Eye (tissue), 1 donor: ENCODE data around the gene ERF.

Experiments used
- DNase-seq: peaks from one replicate; pipeline ENCODE4 v3.0.0-alpha.2; 2015

Gene ERF

DNA sequence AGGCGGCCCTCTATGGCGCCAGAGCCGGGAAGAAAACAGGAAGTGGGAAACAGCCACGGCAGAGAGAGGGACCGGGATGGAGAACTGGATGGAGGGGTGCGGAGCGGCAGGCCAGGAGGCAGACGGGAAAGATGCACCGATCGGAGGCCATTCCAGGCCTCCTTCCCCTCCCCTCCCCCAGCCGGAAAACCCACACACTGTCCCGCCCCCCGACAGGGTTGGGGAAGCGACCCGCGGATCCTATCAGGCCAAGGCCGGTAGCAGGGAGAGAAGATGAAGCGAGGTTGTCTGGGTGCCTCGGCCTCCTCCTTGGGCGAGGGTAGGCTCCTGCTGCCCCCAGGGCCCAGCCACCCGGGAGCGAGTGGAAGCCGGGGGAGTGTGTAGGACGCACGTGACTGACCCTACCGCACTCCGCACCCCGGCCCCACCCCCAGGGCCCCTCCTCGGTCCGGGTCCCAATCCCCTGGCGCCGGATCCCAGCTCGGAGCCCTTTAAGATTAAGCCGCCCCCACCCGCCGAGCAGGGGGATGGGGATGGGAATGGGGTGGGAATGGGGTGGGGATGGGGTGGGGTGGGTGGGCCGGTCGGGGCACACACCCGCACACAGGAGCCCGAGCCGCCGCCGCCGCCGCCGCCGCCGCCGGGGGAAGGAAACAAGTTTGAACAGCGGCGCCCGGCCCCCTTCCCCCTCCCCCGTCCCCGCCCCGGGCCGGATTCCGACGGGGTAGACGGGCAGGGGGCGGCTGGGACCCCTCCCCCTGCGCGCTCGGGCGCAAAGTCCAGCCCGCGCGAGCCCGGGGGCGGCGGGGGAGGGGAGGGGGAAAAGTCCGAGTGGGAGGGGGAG lies 1.5 kb downstream of the ERF start:
- DNase-seq = peak; percentile 90

GRCh38 chr19:42252365-42253244 lies 2.3 kb downstream of the ERF start:
- DNase-seq = peak; percentile 74

DNA sequence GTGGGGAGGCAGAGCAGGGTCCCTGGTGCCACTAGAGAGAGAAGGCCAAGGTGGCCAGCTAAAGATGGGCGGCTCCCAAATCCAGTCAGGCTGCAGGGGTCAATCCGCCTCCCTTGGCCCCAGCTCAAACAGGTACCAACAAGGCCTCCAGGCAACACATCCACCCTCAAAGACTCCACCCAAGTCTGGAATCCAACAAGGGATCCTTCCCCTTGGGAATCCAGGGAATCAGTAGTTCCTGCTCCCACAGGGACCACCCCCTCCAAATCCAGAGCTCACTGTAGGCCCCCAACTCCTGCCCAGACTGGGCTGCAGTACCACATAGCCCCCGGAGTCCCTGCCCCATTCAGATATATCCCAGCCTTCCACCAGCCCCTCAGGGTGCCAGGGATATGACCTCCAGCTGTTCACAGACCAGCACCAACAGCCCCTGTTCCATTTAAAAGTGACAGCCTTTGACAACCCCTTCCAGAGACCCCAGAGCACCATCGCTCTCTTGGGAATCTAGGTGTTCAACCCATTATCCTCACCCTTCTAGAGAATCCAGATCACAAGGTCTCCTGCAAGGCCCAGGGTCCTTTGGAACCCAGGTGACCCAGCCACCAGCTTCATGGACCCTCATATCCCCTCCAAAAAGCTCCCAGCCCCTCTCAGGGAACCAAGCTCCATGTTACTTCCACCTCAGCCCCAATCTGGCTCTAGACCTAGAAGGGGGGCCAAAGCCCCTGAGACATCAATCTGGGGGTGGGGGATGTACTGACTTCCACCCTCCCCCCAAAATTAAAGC lies 3.2 kb downstream of the ERF start:
- DNase-seq = peak; percentile 62

DNA sequence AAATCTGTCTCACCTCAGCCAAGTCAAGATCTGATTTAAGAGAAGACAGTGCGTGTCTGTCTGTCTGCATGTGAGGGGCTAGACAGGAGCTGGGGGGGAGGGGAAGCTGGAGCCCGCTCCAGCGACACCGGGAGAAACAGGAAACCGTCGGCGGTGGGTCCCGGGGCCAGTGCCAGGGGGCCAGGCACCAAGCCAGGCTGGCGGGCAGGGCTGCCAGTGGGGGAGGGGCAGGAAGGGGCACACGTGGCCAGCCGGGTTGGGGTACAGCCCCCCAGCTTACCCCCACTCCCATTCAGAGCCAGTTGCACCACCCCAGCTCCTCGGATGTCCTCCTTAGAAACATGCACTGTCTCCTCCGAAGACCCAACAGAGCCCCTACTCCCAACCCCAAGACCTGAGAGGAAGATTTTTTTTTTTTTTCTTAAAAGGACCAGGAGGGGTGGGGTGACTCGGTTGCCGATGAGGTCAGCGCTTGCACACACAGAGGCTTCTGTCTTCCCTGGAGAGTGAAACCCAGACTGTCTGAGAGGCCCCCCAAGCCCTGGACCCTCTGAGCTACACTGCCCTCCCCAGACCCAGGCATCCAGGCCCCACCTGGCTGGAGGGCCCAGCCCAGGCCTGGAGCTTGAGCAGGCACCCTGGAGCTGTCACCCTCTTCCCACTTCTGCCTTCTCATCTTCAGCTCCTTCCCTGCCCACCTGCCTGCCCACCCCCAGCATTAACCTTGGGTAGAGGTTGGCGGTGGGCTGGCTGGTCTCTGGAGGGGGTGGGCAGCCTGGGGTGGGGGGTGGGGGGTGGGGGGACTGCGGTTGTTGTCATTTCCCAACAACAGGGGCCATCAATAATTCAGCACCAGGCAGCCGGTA lies 4.0 kb downstream of the ERF start:
- peak; percentile 57 for DNase-seq

- DNase-seq = peak; percentile 31
These were observed 4.7 kb downstream of the ERF start for GRCh38 chr19:42250183-42250665.

DNA sequence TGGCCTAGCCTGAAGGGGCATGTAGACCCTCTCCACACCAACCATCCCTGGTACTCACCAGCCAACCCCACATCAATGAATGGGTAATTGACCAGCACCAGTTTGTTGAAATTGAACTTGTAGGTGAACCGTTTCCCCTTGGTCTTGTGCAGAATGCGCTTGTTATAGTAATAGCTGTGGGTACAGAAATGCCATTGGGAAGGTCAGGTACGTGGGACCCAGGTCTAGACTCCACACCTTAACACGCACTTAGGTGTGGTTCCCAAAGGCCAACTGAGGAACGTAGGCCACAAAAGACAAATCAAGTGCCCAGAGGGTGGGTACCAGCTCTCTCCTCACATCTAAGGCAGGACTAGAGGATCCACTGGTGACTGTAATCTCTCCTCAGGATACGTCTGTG lies 5.2 kb downstream of the ERF start:
- DNase-seq = no peak

DNA sequence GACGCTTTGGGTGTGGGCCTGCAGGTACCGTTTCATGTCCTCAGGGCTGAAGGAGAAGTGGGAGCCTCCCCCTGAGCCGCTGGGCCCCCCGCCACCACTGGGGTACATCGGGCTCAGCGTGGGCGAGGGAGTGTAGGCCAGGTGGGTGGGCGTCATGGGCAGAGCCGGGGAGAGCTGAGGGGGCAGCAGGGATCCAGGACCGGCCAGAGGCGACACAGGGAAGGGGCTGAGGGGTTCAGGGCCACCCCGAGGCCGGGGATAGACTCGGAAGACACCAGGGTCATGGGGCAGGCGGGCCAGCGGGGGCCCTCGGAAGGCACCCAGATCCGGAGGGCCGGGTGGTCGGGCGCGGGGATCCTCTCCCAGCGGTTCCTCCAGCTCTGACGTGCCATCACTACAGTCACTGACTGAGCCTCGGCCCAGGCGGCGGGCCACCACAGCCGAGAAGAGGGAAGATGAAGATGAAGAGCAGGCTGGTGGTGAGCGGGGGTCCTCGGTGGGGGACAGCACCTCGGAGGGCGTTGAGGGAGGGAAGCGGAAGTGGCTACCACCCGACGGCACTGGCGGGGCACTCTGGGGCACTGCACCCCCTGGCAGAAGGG lies 5.7 kb downstream of the ERF start:
- DNase-seq = no peak

DNA sequence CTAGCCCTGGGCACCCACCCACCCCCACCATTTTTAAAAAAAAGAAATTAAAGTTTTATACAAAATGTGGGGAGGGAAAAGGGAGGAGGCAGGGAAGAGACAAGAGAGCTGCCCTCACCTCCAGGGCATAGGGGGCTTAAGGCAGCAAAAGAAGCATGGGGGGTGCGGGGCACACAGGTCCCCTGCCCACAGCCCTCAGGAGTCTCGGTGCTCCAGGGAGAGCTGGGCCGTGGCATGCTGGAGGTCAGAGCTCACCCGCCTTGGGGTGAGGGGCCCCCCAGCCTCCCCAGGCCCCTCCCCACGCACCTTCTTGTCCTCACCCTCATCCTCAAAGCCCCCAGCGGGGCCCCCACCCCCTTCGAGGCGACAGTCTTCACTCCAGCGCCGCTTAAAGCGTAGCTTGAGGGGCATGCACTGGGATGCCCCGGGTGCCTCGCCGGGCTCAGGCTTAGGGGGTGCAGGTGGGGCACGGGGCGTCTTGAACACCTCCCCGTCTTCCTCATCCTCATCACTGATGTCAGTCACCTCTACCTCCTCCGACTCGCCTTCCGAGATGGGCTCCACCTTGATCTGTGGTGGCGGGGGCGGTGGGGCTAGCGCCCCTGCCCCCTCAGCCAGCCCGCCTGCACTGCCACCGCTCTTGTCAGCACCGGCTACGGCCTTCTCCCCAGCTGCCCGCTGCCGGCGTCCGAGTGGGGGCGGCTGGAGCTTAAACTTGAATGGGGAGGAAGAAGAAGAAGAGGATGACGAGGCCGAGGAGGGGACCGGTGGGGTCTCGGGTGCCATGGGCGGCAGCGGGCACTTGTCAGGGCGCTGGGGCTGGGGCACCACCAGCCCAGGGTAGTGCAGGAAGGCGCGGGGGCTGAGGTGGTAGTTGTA lies 6.4 kb downstream of the ERF start:
- no peak for DNase-seq

DNA sequence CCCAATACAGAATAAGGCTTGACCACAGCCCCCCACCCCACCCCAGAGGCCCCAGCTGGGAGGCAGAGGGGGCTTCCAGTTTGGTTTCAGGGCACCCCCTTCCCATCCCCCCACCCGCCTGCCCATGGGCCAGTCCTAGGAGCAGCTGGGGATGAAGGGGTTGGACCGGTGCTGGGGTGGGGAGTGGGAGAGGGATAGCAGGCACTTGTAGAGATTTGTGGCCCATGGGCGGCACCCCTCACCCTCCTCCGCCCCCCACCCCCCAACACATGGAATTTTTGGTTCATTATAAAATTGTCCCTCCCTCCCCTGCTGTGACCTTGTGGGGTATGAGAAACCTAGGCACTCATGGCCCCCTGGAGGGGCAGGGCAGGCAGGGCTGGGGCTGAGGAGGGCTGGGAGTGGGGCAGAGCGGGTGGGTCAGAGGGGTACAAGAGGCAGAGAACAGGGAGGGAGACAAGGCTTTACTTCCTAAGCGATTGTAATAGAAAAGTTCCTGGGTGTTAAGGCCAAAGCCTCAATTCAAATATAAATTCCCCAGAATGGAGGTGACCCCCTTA lies 7.2 kb downstream of the ERF start:
- DNase-seq = no peak

DNA sequence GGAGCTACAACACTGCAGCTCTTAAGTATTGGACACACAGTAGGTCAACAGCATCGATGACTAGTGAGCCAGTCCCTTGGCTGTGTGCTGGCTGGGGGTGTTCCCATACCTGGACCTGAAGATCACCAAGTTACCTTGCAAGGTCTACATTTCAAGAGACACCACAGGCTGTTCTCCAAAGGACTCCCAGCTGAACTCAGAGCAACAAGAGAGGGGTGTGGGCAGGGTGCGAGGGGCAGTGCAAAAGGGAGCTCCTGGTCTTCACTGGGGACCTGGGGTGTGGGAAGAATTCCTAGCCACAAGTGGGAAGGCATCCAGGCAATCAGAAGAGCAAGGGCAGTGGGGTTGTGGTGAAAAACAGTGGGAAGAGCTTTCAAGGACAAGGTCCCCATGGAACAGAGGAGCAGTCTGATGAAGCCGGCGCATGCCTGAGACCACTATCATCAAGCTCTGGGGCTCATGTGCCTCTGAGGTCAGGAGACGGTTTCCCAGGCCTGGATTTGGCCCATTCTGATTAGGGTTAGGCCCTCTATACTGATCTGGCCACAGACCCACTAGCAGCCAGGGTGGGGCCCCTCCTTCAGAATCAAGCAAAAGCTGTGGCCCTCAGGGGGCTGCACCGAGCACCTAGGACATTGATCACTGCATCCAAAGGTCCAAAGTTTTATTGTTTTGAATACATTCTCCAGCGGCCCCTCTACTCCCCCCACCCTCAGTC lies 7.8 kb downstream of the ERF start:
- DNase-seq = peak; percentile 12

DNA sequence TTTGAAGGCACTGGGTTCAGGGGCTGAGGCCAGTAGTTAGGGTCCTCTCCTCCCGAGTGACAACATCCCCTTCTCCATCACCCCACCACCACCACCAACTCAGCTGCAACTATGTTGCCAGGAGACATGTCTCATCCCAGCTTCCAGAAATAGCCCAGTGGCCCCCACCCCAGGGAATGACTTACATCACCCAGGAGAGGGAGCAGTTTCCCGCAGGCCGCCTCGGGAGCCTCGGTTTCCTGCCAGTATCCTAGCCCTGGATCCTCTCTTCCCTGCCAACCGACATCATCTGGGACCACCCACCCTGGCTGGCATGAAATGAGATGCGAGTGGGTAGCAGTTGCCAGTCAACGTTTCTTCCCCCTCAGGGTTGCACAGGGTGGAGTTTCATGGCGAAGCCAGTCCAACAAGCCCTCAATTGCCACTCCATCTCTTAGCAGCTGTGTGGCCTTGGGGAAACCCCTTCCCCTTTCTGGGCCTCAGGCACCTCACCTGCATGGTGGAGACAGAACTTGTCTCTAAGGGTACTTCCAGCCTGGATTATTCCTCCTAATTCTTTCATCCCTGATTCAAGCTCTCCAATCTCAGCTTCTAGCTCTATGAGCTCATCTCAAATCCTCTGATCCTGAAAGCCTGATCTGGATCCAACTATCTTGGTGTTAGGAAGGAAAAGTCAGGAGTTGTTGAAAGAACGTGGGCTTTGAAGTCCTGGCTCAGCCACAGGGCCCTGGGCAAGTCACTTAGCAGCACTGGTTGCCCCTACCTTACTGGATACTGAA lies 8.6 kb downstream of the ERF start:
- peak; percentile 71 for DNase-seq

- no peak for DNase-seq
These were observed 9.7 kb downstream of the ERF start for GRCh38 chr19:42245231-42245630.

DNA sequence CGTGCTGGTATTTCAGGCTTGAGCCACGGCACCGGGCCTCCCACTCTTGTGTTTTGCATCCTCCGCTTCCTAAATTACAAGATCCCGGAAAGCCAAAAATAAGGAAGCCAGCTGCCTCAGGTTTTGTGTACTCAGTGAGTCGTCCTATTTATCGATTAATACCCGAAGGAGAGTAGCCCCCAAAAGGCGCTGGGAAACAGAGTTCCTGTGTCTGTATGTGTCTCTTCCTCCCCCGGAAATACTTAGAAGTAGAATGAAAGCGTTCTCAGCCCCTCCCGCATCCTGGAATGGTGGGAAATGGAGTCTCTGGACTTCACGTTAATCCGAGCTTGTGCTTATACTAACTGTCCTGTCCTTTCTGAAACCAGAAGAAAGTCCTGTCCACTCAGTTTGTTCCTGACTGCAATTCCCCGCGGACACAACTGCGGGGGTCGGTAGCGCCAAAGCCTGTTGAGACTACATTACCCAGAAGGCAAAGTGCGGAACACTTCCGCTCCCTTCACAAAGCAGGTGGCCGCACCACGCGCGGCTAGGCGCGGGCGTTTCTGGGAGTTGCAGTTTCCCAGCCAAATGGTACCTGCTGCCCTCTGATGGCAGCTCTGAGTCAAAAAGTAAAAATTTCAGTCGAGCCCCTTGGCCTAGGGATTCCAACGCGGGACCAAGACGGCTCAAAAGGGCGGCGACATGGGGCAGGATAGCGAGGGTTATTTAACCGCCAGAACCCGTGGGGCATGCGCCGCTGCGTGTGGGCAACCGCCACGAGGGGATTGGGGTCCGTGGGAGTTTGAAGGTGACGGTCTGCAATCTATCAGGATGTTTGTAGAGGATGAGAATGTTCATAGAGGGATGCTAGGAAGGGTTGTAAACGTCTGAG lies 10.3 kb downstream of the ERF start:
- DNase-seq = peak; percentile 97

- peak; percentile 99 for DNase-seq
These were observed 12.2 kb downstream of the ERF start, which contains the start of gene GSK3A for GRCh38 chr19:42242512-42243409. GSK3A (minus strand) TSS chr19:42242602; CDS start chr19:42242465, 137 bp downstream.

DNA sequence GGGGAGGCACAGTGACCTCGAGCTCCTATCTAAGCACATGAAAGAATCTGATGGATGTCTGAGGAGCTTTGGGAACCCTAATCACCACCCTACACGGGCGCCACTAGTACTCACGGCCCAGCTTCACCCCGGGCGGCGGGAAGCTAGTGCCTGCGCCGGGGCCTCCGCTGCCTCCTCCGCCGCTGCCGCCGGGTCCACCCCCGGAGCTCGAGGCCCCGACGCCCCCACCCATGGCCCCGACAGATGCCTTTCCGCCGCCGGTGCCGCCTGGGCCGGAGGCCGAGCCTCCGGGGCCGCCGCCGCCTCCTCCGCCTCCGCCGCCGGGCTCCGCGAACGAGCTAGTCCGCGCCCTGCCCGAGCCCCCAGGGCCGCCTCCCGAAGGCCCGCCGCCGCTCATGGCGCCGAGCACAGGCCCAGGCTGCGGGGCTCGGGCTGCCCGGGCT lies 12.8 kb downstream of the ERF start:
- peak; percentile 29 for DNase-seq

DNA sequence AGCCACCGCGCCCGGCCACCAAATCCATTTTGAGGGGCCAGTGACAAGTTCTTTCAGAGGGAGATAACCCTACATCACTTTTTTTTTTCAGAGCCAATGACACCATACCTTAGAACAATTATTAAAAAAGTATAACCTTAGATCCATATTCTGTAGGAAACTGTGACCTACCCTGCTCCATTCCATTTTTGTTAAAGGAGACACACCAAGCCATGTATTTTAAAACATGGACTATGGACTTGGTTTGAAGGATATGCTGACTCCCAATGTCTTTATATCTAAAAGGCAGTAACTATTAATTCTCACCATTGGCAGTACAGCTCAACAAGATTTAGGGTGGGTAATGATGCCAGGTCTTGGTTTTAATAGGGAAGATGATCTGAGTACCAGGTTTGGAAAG lies 13.6 kb downstream of the ERF start:
- no peak for DNase-seq
